GM19395 (cell line): ENCODE data around the gene CELF2.
"Not testable (repeated sequence)": the region's sequence is repeated elsewhere in the genome, so short reads cannot be mapped to it uniquely, and the experiment has no call there.

Source experiments
- ATAC-seq: cut with Tn5 transposase; IDR thresholded peaks from one replicate; pipeline ENCODE4 v1.9.1; 2021; ENCODE audit warnings: mild to moderate bottlenecking, moderate library complexity; ENCODE audit not compliant: unreplicated experiment

The CELF2 gene

DNA sequence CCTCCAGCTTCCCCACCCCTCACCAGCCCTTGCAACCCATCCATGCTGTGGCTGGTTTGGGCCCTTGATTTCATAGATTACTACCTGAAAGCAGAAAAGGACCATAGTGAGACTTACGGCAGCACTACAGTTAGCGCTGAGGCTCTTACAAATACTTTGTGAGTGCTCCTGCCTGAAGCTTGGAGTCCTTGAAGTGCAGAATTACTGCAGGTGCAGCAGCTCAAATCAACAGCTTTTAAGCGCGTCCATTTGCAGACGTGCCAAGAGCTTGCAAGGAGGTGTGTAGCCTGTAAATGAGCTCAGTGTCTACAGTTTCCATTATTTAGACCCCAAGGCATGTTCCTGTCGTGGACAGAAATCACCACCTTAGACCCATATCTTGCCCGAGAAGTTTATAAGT lies 103.0 kb downstream of the CELF2 start:
- no peak for ATAC-seq

DNA sequence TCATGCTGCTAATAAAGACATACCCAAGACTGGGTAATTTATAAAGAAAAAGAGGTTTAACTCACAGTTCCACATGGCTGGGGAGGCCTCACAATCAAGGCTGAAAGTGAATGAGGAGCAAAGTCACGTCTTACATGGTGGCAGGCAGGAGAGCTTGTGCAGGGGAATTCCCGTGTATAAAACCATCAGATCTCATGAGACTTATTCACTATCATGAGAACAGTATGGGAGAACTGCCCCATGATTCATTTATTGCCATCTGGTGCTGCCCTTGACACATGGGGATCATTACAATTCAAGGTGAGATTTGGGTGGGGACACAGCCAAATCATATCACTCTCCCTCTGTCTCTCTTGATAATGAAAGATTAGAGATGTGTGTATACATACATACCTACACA lies 106.2 kb downstream of the CELF2 start:
- not testable (repeated sequence) for ATAC-seq

DNA sequence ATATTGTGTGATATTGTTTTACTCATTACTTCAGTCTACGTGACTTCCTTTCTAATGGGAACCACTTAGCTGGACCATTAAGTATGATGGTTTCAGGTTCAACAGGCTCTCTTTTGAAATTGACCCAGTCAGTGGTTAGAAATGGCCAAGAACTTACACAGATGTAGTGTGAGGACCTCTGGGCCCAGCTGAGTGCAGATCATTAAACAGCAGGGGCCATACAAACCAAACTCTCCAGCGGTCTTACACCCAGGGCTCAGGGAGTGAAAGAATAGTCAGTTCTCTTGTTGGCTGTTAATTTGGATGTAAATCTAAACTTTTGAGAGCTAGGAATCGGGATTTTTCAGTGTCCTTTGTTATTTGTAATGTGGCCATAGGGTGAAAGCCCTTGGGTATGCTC lies 107.3 kb downstream of the CELF2 start:
- ATAC-seq: no peak

DNA sequence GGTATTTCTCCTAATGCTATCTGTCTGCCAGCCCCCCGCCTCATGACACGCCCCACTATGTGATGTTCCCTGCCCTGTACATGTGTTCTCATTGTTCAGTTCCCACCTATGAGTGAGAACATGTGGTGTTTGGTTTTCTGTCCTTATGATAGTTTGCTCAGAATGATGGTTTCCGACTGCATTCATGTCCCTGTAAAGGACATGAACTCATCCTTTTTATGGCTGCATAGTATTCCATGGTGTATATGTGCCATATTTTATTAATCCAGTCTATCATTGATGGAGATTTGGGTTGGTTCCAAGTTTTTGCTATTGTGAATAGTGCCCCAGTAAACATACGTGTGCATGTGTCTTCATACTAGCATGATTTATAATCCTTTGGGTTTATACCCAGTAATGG lies 109.3 kb downstream of the CELF2 start:
- not testable (repeated sequence) for ATAC-seq

DNA sequence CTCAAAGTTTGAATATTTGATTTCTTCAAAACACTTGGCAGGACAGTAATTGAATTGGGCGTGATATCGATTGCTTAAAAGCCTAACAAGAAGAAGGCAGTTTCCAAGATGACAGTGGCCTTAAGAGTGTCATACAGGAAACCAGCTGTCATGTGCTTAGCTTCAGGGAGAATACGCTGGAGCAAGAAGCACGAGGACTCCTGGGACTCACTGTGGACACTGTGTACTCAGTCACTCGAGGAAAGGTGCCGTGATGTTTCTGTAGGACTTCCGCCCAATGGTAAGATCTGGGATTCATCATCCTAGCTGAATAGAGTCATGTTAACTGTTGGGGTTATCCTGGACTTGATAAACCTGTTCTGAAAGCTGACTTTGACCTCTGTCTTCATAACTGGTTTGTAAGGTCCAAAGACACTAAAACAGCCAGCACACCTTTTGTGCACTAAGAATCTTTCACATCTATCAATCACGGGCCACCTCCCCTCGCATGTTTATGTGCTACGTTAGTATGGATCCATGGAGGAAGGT lies 113.5 kb downstream of the CELF2 start:
- no peak for ATAC-seq

DNA sequence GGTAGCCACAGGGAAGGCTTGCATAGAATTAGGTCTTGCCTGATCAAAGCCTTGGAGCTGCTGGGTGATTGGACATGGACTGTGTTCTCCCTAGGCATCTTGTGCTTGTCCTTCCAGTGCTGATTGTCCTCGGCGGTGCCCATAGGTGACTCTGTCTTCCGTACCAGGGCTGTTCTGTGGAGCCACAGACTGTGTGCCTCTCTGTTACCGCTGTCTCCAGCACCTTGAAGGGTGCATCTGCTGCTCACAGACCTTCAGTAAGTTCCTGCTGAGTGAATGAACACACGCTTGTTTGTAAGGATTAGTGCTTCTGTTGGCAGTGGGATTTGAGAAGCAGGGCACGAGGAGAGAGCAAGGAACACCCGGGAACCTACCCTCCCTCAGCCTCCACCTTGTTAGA lies 116.7 kb downstream of the CELF2 start:
- ATAC-seq: no peak

DNA sequence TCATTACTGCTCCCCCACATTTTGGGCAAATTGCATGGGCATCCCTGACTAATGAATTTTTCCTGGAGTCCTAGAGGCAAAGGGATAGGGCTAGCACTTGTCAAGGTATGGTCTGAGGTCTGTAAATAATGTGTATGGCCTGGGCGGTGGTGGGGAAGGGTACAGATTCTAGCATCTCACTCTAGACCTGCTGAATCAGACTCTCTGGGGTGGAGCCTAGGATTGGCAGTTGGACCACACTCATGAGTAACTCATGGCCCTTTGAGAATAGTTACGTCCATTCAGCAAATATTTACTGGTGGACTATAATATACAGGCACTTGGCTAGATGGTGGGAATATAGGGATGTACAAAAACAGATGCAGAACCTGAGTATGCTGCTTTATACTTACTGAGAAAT lies 118.0 kb downstream of the CELF2 start:
- no peak for ATAC-seq

DNA sequence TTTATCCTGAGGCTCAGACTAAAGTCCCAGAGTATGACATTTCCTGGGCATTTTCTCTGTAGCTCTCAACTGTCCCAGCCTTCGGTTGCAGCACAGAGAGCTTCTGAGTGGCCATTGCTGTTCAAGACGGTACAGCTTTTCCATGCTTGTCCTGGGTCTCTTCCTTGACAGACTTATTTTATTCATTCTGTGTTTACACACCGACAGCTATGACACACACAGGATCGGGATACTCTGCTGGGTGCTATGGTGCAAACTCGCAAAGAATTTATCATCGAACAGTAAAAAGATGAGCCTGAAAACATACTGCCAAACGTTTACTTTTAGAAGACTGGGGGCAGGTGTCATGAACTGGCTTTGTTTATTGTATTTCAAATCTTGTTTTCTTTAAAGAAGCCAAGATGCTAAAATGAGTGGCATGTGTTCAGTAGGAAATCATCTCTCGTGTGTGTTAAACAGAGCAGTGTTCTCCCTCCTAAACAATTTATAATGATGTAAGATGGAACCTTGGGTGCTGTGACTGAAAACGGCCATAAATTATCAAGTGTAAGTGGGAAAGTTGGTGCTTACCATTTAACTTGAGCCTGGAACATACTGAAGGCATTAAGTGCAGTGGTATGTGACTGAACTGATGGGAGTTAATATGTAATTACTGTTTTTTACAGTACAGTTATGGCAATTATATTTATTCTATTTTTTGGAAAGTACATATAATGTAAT lies 120.8 kb downstream of the CELF2 start:
- no peak for ATAC-seq

DNA sequence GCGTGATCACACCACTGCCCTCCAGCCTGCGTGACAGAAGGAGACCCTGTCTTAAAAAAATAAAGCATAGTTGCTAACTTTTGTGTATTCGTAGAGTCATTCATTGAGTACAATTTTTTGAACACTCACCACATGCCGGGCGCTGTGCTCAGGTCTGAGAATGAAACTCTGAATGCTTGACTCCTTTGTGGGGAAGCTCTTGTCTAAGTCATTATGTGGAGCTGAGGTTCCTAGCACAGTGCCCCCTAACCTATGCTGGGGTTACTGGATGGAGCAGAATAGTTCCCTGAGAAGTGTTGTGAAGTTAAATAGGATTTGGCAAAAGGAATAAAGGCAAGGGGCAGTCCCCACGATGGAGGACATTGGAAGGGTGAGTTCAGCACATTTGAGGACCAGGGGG lies 123.3 kb downstream of the CELF2 start:
- ATAC-seq: no peak

DNA sequence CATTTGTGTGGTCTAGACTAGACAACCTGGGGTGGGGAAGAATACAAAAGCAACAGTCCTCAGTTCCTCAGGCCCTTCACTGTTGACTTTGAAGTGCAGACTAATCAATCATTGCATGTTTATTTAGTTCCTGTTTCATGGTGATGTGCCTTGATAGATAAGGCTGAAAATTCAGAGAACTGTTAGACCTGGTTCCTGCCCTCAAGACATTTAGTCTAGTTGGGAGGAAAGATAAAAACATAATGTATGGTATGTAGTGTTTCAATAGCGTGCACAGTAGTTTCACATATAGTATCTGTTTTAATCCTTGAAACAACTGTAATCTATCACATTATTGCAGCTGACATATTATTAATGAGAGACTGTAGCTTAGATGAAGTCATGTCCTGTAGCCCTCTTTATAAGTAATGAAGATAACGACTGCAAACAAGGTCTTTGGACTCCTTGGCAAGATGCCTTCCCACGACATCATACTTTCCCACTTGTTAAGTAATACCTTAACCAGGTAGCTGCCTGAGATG lies 124.0 kb downstream of the CELF2 start:
- ATAC-seq: no peak

DNA sequence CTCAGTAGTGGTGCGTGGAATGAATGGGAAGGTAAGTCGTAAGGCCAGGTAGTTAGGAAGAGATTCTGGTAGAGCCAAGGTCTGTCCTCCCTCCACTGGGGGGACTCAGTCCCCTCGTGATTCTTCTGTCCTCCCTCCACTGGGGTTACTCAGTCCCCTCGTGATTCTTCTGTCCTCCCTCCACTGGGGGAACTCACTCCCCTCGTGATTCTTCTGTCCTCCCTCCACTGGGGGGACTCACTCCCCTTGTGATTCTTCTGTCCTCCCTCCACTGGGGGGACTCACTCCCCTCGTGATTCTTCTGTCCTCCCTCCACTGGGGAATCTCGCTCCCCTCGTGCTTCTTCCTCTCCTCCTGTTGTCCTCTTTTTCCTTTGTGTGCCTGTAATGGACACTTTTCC lies 125.1 kb downstream of the CELF2 start:
- ATAC-seq: no peak

DNA sequence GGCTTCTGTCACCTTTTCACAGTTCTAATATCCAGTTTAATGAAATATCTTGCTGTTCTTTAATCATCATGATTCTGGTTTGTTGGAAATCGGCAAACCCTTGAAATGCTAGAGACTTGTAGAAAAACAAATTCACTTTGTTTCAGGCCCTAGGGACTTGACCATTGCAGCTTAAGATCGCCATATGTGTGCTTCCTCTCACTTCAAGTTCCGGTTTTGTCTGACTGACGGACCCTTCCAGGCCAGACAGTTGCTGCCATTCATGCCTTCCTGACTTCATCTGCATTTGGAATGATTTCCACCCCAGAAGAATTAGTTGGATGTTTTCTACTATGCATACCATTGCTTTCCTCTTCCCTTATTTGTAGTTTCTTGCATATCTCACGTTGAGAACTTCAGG lies 125.6 kb downstream of the CELF2 start:
- ATAC-seq: no peak

DNA sequence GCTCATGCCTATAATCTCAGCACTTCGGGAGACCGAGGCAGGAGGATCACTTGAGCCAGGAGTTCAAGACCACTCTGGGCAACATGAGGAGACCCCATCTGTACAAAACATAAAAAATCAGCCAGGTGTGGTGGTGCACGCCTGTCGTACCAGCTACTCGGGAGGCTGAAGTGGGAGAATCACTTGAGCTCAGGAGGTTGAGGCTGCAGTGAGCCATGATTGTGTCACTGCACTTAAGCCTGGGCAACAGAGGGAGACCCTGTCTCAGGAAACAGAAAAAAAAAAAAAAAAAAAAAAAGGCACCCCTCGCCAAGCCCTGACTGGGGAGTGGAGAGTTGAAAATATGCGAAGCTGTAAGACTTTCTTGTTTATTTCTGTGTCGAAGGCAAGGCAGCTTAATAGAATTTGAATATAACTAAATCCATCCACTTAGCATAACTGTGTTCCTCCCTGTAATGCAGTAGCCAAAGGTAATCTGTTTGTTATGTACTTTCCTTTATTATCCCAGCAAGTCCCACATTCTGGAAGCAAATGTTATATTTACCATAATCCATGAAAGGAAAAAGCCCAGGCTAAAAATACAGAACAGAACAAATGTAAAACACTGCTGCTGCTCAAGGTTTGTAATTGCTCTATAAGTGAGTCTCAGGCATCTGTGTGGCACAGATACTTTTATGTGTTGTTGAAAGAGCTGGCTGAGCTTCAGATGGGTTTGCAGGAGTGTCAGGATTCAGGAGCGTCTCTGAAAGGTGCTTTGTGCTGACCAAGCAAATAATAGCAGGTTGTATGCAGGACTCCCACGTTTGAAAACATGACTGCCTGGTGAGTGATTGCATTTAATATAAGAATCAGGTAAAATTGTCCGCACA lies 127.2 kb downstream of the CELF2 start:
- ATAC-seq: peak; percentile 32

DNA sequence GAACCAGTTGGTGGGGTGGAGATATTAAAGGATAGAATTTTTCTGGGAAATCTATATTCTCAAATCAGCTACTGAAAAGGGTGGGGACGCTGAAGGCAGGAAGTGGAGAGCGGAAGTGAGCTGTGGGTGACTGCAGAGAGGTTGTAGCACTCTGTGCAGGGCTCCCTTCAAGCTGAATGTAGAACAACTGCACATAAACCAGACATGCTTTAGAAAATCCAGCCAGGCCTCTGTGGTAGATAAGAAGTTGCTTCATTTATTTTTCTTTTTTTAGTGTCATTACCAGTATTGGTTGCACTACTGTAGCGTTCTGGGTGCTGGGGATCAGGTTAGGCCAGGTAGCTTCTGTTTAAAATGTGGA lies 127.8 kb downstream of the CELF2 start:
- peak; percentile 85 for ATAC-seq

DNA sequence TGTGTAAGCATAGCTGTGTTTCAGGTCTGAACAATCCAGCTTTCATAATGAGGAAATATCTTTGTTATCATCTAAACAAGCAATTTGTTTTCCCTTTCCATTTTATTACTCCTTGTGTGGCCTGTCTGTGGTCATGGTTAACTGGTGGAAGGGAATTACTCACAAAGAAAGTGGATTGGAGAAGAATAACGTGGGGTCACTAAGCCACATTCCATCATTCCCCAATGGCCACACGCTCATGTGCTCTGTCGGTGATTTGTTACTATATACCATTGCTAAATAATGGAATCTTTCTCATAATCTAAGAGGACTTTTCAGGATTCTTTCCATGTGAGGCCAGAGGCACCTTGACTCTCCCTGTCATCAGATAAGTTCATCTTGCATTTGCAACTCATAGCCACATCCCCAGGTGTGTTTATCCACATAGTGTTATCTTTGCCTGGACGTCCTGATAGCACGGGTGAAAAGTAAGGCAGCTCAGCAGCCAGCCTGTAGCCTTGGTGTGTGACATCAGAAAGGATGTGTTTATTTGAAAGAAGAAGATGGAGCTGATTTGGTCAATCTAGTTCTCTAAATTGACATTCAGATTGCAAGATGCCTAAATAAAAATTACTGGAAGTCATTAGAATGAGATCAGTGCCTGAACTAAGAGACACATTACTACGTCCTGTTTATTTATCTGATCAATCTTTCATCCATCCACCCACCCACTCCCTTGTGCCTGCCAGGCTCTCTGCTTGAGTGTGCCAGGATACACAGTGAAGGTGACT lies 128.9 kb downstream of the CELF2 start:
- ATAC-seq: no peak

DNA sequence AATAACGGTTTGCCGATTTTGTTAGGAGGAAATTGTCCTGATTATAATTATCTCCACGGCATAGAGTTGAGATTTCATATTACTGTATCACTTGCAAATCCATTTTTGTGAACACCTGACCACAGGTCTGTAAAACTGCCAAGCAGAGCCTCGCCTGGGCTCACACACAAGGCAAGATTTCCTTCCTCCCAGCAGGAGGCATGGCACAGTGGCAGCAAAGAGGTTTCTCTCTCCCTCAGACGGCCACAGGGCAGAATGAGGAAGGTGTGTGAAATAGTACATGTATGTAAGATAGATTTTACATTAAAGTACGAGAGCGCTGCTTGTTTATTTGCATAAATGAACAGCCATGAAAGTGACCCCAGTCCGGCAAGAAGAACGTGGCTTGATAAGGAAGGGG lies 130.1 kb downstream of the CELF2 start:
- no peak for ATAC-seq

DNA sequence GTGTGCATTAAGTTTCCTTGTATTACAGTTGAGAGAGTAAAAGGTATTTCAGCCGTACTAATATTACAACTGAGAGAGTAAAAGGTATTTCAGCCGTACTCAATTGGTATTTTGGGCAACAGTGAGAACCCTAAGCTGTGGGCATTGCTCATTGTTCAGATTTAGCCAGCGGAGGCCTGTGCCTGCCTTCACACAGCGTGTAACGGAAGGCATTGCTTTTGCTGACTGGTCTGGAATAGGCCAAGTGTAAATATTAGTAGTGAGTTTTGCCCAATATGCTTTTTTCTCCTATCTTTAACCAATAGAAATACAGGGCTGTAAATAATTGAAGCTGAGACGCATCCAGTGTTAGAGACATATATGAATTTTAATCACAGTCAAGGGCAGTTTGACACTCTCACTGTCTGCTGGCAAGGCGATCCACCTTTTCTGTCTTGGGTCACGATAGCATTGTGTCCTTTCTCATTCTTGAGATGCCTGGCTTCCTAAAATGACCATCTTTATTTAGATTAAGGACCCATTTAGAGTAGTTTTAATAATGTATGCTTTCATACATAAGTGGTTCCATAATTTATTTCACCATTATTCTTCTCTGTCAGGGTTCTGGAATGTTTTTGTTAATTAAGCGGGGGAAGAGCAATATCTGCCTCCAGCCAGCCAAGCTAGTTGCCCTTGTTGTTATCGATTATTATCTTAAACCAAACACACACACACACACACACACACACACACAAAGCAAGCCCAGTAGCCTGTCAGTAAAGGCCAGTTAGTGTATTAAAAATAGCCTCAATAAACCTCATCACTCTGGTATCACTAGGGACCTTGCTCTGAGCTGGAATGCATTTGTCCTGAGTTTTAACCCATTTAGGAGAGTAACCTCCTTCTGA lies 130.7 kb downstream of the CELF2 start:
- ATAC-seq: no peak

DNA sequence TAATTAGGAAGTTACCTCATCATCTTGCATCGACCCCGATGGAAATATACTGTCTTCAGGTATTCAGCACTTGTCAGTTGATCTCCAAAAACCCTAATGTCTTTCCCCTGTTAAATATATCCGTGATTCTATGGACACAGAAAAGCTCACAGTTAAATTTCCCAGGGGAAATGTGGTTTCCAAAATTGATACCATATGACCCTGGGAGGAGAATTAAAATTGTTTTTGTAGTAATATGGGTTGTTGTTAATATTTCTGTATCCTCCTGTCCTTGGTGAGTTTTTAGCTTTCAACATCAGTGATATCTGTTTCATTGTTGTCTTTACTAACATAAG lies 132.1 kb downstream of the CELF2 start:
- ATAC-seq: no peak

DNA sequence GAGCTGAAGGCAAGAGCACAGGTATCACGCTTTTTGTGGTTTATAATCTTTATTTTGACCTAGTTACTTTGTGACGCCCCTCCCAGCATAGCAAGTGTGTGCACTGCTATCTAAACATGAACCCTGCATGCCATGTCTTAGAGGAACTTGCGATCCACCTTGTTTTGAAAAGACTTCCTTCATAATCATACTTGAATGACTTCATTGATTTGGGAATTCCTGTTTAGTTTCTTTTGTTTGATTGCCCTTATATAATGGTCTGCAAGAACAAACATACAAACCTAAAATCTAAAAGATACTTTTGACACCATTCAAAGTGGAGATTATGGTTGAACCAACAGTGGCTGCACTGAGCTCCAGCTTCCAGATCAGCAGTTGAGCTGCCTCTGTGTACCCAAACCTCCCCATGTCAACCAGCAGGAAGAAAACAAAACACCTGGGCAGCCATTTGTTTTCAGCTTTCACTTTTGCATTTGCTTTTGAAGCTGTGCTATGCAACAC lies 132.6 kb downstream of the CELF2 start:
- no peak for ATAC-seq

DNA sequence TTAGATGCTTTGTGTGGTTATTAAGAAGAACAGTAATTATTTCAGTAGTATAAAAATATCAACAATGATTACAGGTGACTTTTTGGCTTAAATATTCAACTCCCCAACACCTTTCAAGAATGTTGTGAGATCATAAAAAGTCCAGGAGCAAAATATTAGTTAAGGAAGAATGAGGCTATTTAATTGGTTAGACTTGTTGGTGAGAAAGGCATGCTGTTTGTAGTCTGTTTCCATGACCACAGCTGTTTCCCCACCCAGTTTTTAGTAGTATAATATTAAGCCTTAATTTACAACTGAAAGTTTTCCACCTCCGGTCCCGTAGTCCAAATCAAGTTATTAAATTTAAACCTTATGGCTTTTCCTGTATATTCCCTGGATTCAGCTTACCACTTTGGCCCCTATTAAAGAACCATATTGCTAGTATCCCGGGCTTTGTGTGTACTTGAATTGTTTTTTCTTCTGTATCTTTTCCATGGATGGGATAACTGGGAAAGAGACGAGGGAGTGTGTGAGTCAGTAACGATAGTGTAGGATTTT lies 133.3 kb downstream of the CELF2 start:
- ATAC-seq: no peak
